WERI-Rb-1 (cell line): Measurements from ENCODE around the gene SETD2.

ENCODE experiments used
- DNase-seq: peaks from one replicate; pipeline ENCODE4 v3.0.0-alpha.2; 2020
- H3K27ac ChIP-seq: fragments of 250-450 bp; sonication (Bioruptor Pico); 2 replicates; pipeline ENCODE4 v1.5.1; 2020; ENCODE audit warnings: mild to moderate bottlenecking, moderate library complexity
- H3K27me3 ChIP-seq: fragments of 250-450 bp; sonication (Bioruptor Pico); 2 replicates; pipeline ENCODE4 v1.5.1; 2021; ENCODE audit warnings: mild to moderate bottlenecking, low read depth, moderate library complexity; ENCODE audit not compliant: insufficient read depth, severe bottlenecking
- H3K36me3 ChIP-seq: fragments of 250-450 bp; sonication (Bioruptor Pico); 2 replicates; pipeline ENCODE4 v1.5.1; 2020; ENCODE audit warnings: mild to moderate bottlenecking, moderate library complexity
- H3K4me3 ChIP-seq: 2 replicates; pipeline ENCODE4 v1.5.1; 2011; ENCODE audit warnings: low read depth, mild to moderate bottlenecking, control low read depth, low read length
- H3K9me3 ChIP-seq: fragments of 250-450 bp; sonication (Bioruptor Pico); 2 replicates; pipeline ENCODE4 v1.5.1; 2021; ENCODE audit warnings: mild to moderate bottlenecking, moderate library complexity; ENCODE audit not compliant: severe bottlenecking
- TF ChIP-seq, protein P1 (sequence below): IDR thresholded peaks from 2 replicates; pipeline ENCODE4 v1.5.1; 2011; ENCODE audit warnings: low read depth, mild to moderate bottlenecking, control low read depth, inconsistent platforms, low read length

SETD2 gene

GRCh38 chr3:47000922-47001730, 162.8 kb downstream of the SETD2 start:
- Histone ChIP-seq H3K9me3 (no peaks in the 10 kb centered on the region), H3K27me3 (no peaks in the 10 kb centered on the region), H3K4me3 (no peak overlapping the region), H3K27ac (no peak overlapping the region), H3K36me3 (peaks cover 58% of the 10 kb centered on the region)
- TF ChIP-seq, protein P1, sequence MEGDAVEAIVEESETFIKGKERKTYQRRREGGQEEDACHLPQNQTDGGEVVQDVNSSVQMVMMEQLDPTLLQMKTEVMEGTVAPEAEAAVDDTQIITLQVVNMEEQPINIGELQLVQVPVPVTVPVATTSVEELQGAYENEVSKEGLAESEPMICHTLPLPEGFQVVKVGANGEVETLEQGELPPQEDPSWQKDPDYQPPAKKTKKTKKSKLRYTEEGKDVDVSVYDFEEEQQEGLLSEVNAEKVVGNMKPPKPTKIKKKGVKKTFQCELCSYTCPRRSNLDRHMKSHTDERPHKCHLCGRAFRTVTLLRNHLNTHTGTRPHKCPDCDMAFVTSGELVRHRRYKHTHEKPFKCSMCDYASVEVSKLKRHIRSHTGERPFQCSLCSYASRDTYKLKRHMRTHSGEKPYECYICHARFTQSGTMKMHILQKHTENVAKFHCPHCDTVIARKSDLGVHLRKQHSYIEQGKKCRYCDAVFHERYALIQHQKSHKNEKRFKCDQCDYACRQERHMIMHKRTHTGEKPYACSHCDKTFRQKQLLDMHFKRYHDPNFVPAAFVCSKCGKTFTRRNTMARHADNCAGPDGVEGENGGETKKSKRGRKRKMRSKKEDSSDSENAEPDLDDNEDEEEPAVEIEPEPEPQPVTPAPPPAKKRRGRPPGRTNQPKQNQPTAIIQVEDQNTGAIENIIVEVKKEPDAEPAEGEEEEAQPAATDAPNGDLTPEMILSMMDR, result no peak
- DNase-seq, result no peak

DNA sequence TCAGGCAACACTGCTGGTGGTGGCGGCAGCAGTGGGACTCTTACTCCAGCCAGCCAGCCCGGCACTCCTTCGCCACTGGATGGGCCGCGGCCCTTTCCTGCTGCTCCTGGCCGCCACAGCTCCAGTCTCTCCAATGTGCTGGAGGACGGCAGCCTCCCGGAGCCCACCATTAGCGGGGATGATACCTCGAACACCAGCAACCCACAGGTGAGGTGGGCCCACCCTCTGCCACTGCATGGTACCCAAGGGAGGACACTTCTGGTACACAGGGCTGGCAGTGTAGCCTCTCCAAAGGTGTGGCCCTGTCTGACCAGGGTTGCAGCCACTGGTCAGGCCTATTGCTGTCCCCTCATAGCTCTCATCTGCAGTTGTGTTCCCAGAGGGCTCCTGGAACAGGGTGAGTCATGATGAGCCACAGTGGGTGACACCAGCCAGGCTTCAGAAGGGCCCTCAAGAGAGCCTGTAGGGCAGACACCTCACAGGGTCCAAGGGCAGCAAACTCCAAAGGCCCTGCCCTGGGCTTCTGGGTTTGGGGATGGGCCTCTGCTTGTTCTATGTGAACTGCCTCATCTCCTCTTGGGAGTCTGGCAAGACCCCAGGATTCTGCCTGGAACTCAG, 163.6 kb downstream of the SETD2 start:
- Histone ChIP-seq H3K9me3 (no peaks in the 10 kb centered on the region), H3K27me3 (no peaks in the 10 kb centered on the region), H3K27ac (no peak overlapping the region), H3K36me3 (peaks cover 52% of the 10 kb centered on the region), H3K4me3 (no peak overlapping the region)
- TF ChIP-seq, protein P1, result no peak
- DNase-seq, result no peak

DNA sequence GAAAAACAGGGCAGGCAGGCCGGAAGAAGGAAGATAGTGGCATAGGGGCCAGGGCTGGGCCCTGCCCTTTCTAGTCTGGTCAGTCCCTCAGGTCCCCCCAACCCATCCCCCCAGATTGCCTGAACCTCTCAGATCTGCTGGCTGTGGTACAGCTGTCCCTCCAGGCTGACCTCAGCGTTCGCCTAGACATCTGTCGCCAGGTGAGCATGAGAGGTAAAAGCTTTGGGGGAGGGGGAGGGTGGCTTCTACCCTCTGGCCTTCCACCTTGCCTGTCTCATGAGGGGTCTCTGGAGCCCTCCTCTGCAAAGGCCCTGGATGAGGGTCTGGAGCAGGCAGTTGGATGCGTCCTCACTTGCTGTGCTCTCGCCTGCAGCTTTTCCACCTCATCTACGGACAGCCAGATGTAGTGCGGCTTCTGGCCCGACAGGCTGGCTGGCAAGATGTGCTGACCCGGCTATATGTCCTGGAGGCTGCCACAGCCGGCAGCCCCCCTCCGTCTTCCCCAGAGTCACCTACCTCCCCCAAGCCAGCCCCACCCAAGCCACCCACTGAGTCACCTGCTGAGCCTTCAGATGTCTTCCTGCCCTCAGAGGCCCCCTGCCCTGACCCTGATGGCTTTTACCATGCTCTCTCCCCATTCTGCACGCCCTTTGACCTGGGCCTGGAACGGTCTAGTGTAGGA, 164.3 kb downstream of the SETD2 start:
- TF ChIP-seq, protein P1, result no peak
- no peak overlapping the region for H3K4me3 ChIP-seq
- H3K36me3 ChIP-seq, result peaks cover 52% of the 10 kb centered on the region
- no peaks in the 10 kb centered on the region for H3K27me3 ChIP-seq
- DNase-seq, result no peak
- no peak overlapping the region; the same call in 1 of the 2 replicates for H3K27ac ChIP-seq
- H3K9me3 ChIP-seq, result no peaks in the 10 kb centered on the region

GRCh38 chr3:46998852-46999515, 164.9 kb downstream of the SETD2 start:
- Histone ChIP-seq H3K9me3 (no peaks in the 10 kb centered on the region), H3K36me3 (peaks cover 52% of the 10 kb centered on the region), H3K4me3 (no peak overlapping the region), H3K27me3 (no peaks in the 10 kb centered on the region), H3K27ac (no peak overlapping the region; the same call in 1 of the 2 replicates)
- no peak for DNase-seq
- TF ChIP-seq, protein P1, result no peak

GRCh38 chr3:46998121-46998851, 165.6 kb downstream of the SETD2 start:
- peaks cover 50% of the 10 kb centered on the region for H3K36me3 ChIP-seq
- H3K4me3 ChIP-seq, result no peak overlapping the region
- H3K27ac ChIP-seq, result no peak overlapping the region; the same call in 1 of the 2 replicates
- peak; percentile 87 for DNase-seq
- no peaks in the 10 kb centered on the region for H3K9me3 ChIP-seq
- TF ChIP-seq, protein P1, result peak; percentile 95
- H3K27me3 ChIP-seq, result no peaks in the 10 kb centered on the region
